Dedifferentiated amniotic fluid mesenchymal stem cell (primary cell): ENCODE measurements around the gene TNS3.

Source experiments
- DNase-seq: peaks from one replicate; pipeline ENCODE4 v3.0.0-alpha.2; 2016; ENCODE audit errors: extremely low spot score

Gene TNS3

DNA sequence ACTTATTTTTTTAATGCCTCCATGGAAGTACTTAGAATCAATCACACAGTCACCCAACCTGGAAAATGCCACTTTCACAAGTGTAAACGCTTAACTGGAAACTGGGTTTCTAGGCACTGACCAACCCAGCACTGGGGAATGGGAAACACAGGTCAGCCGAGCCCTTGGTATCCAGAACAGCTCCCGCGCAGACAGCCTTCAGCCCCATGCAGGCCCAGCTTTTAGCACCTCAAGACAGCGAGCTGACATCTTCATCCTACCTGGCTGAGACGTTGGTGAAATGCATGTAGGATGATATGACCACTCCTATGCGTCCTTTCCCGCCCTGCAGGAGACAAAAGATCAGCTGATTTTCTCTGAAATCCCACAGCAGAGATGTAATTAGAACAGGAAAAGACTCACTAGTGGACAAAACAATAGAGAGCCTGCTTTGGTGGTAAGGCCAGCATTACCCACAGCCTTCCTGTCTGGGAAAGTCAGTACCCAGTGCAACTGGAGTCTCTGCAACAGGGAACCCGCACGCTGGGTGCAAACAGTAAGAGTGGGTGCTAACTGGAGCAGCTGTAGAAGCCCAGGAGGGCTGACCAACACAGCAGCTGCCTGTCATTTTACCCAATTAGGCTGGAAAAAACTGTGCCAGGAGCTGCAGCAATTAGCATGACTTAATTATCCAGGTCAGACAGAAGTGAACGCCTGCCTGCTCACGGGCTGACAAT lies 153.7 kb downstream of the TNS3 start:
- no peak for DNase-seq

DNA sequence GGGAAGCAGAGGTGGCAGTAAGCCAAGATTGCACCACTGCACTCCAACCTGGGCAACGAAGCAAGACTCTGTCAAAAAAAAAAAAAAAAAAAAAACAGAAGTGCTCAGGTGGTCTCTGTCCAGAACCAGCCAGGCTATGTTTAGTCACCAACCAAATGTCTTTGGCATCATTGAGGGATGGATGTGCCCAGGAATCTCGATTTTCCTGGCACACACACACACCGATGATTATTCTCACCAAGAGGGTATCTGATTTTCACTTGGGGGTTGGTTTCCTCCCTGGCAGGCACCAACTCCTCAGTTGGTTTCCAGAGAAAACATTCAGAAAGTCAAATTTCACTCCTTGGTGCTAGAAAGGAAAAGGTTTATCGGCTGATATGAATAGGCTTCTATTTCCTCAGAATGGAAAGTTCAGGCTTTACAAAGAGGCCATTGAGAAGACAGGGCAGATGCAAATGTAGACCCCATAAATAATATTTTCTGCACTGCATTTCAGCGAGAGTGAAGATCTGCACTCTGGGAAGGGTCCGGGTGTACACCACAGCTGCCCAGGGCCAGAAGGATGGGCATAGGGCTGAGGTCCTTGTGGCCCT lies 154.8 kb downstream of the TNS3 start:
- no peak for DNase-seq

DNA sequence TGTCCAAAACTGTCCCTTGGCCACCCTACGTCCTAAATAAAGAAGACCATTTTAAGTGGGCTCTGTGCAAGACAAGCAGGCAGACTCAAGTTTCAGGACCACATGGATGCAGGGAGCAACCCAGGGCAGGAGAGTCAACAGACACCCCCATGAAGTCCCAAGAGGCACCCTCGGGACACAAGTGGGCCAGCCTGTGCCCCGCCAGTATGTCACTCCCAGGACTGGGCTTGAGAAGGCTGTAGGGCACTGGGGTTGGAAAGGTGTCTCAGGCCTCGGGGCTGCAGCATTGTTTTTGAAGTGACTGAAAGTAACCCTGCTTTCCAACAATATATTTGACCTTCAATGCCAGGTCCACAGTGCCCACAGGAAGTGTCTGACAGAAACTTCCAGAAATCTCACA lies 157.4 kb downstream of the TNS3 start:
- DNase-seq = no peak

DNA sequence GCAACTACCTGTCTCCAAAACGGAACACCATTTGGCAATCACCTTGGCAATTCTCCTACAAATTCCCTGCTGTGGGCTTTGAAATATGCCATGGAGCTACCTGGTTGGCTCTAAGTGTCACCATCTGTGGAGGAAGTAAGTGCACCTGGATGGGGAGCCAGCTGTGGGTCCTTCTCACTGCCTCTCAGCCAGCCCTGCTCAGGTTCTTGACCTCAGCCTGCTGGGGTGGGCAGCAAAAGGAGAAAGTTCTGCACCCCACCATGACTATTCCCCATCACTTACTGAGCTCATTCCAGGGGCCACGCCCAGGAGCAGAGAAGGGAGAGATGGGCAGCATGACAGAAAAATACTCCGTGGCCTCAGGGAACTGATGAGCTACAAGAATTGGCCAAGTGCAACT lies 158.7 kb downstream of the TNS3 start:
- no peak for DNase-seq

DNA sequence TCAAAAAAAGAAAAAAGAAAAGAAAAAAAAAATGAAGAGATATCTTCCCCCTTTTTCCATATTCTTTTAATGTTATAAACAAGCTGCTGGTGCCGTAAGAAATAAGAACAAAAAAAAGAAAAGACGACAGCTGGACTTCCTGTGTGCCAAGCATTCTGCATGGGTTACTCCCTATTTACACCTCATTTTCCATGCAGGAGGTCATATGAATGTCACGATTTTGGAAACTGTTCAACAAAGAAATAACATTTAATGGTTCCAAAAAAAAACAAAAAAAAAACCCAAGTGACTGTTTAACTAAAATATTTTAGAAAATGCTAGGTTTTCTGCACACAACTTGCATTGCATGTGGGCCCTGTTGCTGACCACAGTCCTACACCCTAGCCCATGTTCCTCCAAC lies 159.3 kb downstream of the TNS3 start:
- no peak for DNase-seq

DNA sequence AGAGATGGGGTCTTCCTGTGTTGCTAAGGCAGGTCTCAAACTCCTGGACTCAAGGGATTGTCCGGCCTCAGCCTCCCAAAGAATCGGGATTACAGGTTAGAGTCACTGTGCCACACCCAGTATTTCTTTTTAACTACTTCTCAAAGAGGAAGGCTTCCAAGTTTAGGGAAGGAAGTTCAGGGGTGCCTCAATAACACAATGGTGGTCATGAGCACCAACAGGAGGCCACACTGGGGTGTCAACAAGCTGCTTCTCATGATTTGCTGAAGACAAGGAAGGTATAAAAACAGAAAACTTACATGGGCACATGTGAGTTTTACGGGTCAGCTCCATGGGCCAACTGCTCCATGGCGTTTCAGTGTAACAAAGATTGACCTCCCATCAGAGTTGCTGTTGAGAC lies 160.5 kb downstream of the TNS3 start:
- DNase-seq = no peak

DNA sequence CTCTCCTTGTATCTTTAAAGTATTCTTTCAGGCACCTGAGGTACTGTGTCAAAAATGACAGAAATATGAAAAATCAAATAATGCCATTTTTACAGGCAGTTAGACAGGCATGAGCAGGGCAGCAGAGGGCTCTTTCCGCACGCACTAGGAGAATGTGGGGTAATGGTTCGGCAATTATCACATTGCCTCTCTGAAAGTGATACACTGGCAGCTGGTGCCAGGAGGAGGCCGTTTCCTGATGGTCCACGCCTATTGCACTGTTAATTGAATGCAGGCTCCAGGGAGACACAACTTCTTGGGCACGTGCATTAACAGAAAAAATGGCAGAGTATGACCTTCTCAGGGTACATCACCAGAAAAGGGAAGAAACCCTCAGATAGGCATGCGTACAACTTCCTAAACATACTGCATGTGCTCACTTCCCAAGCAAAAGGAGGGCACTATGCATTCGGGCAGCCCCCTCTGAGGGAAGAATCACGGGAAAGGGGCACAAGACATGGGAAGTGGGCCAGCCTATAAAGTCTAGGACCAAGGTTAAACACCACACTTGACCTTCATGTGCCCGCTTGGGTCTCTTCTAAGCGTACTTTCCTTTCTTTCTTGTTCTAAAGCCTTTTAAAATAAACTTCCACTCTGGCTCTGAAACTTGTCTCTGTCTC lies 161.7 kb downstream of the TNS3 start:
- no peak for DNase-seq

DNA sequence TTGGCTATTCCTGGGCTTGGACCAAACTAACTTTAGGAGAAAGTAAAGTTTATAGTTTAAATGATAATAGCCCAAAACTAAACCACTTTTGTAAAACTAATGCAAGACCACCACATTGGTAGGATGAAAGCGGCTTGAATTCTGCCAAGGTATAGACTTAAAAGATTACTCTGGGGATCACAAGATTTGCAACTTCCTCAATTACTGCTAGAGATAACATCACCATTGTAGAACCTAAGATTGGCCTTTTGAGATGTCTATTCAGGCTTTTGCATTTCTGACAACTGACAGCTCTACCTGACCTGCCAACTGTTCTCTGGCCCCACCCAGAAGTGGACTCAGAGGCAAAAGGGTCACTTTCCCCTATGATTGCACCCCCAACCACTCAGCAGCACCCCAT lies 162.4 kb downstream of the TNS3 start:
- DNase-seq = no peak

DNA sequence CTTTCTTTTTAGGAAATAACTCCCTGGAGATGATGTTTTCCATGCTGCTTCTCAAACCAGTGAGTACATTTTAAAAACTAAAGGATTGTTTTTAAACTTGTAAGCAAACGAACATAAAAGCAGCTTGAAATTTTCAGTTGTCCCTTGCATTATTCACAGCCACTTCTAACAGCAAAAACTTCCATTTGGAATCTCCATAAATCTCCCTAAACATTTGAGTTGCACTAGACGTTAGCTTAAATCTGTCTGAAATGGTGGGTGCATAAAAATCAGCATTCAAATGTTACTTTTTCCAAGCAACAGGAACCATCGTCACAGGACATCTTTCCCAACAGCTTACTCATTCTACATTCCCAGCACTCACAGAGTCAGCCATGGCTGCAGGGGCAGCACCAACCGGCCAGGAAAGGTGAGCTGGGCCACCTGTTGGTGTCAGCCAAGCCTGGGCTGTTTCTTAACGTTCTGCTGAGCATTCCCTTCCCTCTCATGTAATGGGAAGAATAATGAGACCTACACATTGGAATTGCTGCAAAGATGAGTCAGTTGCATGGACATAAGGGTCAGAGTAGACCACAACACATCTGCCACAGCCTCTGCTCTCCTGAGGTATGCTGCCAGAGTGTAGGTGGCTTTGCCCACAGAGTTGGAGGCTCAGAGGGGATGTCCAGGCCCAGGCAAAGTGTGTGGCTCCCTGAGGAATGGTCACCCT lies 163.2 kb downstream of the TNS3 start:
- no peak for DNase-seq

DNA sequence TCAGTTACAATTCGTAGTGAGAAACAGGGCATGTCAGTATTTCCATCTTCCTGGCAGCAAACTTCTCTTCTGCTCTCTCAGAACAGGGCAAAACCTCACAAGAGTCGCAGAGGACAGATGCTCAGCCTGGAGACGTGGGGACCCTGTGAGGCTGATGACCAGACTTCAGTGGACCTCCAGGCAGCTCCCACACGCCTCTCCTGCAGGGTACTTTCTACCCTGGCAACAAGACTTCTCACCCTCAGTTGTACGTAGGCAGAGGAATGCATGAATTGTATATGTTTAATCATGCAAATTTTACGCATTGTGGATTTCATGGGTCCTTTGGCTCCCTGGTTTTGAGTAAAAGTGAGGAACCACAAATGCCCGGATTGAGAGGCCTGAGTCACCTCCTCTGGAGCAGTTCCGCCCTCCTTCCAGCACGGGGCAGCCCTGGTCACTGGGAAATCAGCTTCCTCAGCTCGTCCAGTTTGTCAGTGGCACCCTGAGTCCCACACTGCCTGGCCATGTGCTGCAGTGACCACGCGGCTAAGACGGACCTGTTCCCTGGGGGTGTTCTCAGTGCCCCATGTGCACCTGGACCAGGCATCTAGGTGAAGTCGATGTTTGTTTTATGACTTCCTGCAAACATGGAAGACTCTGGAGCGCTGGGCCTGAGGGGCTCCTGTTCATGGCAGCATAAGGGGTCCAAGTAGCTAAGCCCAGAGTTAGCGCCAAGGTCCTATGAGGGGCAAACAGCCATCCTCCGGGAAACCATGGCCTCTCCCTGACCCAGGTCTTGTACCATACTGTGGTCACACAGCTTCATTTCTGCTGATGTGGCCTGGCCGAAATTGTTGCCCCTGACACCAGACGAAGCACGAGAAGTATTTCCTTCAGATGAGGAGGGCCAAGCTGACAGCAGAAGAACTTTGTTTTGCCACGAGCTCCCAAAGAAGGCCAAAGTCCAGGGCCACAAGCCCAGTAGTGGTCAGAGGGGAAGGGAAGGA lies 165.1 kb downstream of the TNS3 start:
- no peak for DNase-seq

DNA sequence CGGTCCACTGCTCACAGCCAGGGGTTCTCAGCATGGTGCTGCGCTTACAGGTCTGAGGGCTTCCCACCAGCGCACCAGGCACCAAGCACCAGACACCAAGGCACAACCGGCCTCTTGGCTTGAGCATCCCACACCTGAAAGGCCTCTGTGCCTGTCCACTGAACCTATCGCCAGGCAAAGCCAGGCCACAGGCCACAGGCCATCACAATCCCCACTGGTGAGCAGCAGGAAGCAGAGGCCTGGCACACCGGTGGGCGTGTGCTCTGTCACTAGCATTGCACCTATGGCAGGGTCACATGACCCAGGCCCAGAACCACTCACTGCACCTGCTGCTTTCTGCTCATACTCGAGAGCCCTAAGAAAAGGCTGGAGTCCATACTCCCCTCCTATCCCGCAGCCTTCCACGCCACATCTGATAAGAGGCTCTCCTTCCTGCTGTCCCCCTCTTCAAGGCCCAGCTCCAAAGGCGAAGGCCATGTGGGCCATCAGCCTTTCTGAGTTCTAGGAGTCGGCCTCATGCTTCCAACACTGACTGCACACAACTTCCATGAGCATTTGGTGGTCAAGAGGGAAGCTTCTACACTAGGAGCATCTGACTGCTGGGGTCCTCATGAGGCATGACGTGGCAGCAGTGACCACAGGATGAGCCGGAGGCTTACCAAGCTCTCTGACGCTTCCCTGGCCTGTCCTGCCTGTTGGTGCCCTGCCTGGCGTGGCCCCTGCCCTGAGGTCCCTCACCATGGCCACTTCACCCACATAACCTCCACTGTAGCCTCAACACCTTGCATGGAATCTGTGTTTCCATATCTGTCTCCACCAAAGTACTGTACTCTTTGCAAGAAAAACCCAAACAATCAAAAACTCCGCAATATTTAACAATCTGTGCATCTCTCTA lies 166.3 kb downstream of the TNS3 start:
- DNase-seq = no peak

DNA sequence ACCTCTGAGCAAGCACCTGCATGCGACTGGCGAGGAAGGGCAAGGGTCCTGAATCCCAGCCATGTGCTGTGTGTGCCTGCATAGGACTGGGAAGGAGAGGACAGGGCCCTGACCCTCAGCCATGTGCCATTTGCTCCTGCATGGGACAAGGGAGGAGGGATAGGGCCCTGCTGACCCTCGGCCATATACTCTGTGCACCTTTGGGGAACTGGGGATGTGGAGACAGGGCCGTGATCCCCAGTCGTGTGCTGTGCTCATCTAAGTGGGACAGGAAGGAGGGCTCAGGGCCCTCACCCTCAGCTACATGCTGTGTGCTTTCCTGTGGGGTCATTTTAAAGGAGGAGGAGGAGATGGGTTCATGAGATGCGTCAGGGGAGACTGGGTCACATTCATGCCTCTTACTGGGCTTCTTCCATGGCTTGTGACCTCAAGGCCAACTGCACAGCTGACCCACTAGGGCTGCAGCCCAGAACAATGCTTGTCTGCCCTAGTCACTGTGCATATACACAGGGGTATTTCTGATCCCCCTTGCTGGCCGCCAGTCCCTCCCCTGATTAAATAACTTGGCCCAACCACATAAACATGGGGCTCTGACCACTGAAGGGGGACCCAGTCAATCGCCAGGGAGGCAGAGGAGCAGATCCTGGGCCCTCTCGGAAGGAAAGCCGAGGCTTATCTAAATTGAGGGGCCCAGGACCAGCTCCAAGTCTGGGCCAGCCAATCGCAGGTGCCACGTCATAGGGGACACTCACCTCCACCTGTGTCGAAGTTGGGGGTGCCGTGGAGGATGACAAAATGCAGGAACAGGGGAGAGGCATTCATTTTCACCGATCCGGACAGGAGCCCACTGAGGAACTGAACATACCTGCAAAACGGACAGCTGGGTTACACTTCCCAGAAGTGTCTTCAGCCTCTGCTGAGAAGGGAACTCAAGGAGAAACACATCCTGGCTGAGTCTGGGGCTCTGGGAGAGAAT lies 167.3 kb downstream of the TNS3 start:
- DNase-seq = no peak

DNA sequence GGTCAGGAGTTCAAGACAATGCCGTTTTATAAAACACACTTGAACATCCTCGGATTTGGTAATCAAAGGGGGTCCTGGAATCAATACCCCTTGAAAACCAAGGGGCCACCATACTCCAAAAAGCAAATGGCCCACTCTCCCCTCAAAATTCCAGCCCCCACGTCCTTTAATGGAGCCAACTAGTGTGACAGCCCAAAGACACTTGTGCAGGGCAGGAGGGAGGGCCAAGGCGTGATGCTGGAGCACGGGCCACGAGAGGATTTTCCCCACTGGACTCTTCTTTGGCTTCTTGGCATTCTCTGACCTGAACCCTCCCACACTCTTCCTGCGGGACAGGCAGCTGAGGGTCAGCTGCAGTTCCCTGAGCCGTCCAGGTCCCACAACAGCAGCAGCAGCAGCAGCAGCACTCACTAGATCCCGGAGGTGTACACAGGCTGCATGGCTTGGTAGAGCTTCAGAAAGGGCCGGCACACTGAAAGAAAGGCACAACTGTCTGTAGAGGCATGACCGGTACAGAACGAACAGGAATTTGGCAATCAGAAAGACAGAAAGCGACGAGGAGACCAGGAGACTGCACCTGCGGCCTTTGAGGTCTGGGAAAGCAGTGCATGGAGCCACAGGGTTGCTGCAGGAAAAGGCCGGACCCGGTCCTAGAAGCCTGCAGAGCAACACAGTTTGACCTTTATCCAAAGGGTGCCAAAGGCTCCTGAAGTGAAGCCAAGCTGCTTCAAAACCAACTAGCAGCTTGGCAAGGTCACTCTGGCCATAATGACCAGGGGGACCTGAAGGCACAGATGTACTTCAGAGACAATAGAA lies 168.2 kb downstream of the TNS3 start:
- no peak for DNase-seq

DNA sequence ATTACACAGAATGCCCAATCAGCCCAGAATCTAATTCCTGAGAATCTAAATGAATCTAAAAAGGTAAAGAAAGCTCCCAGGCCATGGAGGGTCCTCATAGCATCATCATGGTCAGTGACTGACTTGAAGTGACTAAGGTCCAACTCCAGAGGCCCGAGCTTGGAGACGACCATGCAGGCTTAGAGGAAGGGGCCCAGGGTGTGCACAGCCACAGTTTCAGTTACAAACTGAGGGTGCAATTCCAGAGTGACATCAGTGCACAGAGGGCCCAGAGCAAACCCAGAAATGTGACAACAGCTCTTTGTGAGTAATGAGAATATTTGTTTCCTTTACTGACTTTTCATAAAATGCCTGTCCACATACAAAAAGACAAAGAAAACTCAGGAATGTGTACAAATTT lies 170.0 kb downstream of the TNS3 start:
- no peak for DNase-seq

DNA sequence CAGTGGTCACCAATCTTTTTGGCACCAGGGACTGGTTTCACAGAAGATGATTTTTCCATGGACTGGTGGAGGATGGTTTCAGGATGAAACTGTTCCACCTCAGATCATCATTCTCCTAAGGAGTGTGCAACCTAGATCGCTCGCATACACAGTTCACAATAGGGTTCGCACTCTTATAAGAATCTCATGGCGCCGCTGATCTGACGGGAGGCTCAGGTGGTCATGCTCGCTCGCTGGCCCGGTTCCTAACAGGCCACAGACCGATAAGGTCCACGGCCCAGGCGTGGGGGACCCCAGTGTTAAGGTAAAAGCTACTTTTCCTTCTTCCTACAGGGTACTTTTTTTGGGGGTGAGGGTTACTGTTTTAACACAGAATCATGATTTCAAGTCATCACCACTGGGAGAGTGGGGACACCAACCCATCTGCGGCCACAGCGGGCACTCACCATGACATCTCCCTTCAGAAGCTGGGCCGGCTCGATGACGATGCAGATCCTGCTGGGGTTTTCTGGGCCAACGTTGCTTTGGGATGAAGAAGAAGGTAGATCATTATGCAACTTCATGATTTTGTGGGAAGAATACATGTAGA lies 170.5 kb downstream of the TNS3 start:
- DNase-seq = no peak

DNA sequence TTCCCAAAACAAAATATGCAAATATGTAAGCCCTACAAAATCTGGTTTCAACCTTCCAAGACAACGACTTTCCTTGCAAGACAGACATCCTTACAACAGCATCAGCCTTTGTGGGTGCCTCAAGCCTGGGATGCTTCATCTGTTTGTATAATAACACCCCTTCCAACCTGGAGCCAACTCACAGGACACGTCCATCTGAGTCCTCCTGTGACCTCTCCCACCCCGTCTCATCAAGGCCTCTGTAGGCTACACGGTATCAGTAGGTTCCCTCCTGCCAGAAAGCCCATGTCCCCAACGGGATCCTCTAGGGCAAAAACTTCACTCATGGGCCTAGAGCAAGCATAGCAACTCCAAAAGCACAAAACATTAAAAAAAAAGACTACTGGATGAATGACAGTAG lies 173.2 kb downstream of the TNS3 start:
- no peak for DNase-seq

DNA sequence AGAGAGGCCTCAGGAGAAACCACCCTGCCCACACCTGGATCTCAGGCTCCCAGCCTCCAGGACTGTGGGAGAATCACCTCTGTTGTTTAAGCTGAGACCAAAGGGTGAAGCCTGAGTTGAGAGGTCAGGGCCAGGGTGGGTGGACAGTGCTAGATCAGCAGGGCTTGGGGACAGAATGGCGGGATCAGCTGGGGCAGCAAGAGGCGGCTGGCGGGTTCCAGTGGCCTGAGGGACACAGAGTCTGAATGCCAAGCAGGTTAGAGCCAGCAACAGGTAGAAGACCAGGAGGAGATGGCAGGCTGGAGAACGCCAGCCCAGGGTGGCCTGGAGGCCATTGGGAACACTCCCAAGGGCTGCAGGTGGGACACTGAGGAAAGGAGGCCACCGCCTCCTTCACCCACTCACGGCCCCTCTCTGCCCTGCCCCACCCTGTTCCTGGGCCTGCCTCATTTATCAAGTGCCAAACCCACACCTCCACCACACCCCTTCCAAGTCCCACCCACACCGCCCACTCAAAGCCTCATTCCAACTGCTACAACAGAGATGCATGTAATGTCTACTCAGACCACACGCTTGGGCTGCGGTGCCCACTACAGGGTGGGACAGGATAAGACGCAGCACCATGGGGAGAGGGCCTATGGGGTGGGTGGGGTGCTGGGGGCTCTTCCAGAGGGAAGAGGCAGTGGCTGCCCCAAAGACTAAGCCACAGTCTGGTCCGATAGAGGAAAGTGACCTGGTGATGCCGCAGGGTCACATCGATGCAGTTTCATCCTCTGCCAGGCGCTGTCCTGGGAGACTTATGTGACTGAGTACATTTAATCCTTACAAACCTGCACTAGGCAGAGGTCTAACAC lies 173.9 kb downstream of the TNS3 start:
- DNase-seq = no peak
